HepG2 (cell line): Measurements from ENCODE around the gene STK10. TPM values are rescaled to one million over a fixed set of nuclear protein-coding genes. Genes with fewer than 3 reads are reported as not detected.

Experiments
- ATAC-seq: fragments of 200-7000 bp; cut with Tn5 transposase; 3 replicates; pipeline ENCODE4 v1.9.1; 2020; ENCODE audit warnings: mild to moderate bottlenecking, moderate library complexity
- BruUV-seq: library from RNA; stranded (reverse); fragments of 400-500 nt; replicated peaks from 2 replicates; lab custom pipeline; 2021; lab: Mats Ljungman, UMichigan
- CTCF ChIA-PET: fragments of 300-600 bp; formaldehyde crosslinking; extraction: SDS; loops from one replicate; lab custom pipeline; 2021; ENCODE audit warnings: low total read pairs, inconsistent platforms, low intra/inter-chr PET ratio; lab: Yijun Ruan, JAX
- POLR2A ChIA-PET: fragments of 350-600 bp; sonication (Branson Sonifier 250); formaldehyde crosslinking; loops from one replicate; lab custom pipeline; 2020; ENCODE audit warnings: antibody characterized with exemption, inconsistent platforms; lab: Yijun Ruan, JAX
- DNase-seq: peaks from one replicate; pipeline ENCODE4 v3.0.0-alpha.2; 2015; ENCODE audit warnings: low spot score
- FAIRE-seq: peaks from 3 replicates; lab custom pipeline; 2011; peaks lifted over from hg19 to GRCh38; lab: Jason Lieb, UNC
- H2AFZ ChIP-seq: one replicate; pipeline ENCODE4 v1.6.1; 2011; ENCODE audit warnings: low read length, inconsistent platforms
- H3K27ac ChIP-seq: fragments of 300-600 bp; 3 replicates; pipeline ENCODE4 v1.8.0; 2011; ENCODE audit warnings: mixed run types, mild to moderate bottlenecking, mixed read lengths, low read length, inconsistent platforms; ENCODE audit not compliant: insufficient read depth; ENCODE audit errors: extremely low read length
- H3K27me3 ChIP-seq, 2 experiments: fragments of 200-600 bp in 1 of 2; 2 replicates in 1 of 2; 3 replicates in 1 of 2; pipeline versions ENCODE4 v1.6.0 to v1.8.0; 2011; ENCODE audit warnings: low read length in 2 of 2, mild to moderate bottlenecking in 2 of 2, moderate library complexity in 2 of 2, inconsistent platforms in 1 of 2; ENCODE audit not compliant: insufficient read depth in 2 of 2, control insufficient read depth in 1 of 2
- H3K36me3 ChIP-seq, 2 experiments: fragments of 200-600 bp in 1 of 2; replicated peaks in 1 of 2; 2 replicates in 1 of 2; 3 replicates in 1 of 2; pipeline versions ENCODE4 v1.5.1 to v1.8.0; 2011; ENCODE audit warnings: low read length in 2 of 2, inconsistent platforms in 1 of 2; ENCODE audit not compliant: insufficient read depth in 2 of 2, control insufficient read depth in 1 of 2
- H3K4me1 ChIP-seq: 2 replicates; pipeline ENCODE4 v1.5.1; 2012; ENCODE audit warnings: low read length, inconsistent platforms; ENCODE audit not compliant: insufficient read depth
- H3K4me2 ChIP-seq: 2 replicates; pipeline ENCODE4 v1.6.0; 2011; ENCODE audit warnings: low read depth, low read length, inconsistent platforms
- H3K4me3 ChIP-seq, 3 experiments: fragments of 200-600 bp in 1 of 3; sonication (generic), shearing (Covaris generic) in 1 of 3; replicated peaks in 1 of 3; 2 replicates each; pipeline ENCODE4 v1.5.1; 2011 to 2016; ENCODE audit warnings: low read length in 3 of 3, inconsistent platforms in 2 of 3, low read depth in 2 of 3, mild to moderate bottlenecking in 2 of 3, control low read depth in 1 of 3, mixed read lengths in 1 of 3; ENCODE audit not compliant: insufficient read depth in 1 of 3
- H3K79me2 ChIP-seq: one replicate; pipeline ENCODE4 v1.6.1; 2011; ENCODE audit warnings: low read length, inconsistent platforms; ENCODE audit not compliant: insufficient read depth
- H3K9ac ChIP-seq: 2 replicates; pipeline ENCODE4 v1.6.0; 2011; ENCODE audit warnings: mild to moderate bottlenecking, low read depth, low read length, inconsistent platforms; ENCODE audit not compliant: insufficient read depth
- H3K9me3 ChIP-seq: 2 replicates; pipeline ENCODE4 v1.5.1; 2012; ENCODE audit warnings: mild to moderate bottlenecking, low read length
- H4K20me1 ChIP-seq: 2 replicates; pipeline ENCODE4 v1.6.0; 2011; ENCODE audit warnings: inconsistent platforms, mild to moderate bottlenecking, low read length, moderate library complexity; ENCODE audit not compliant: insufficient read depth
- ADNP ChIP-seq: sonication (generic); formaldehyde crosslinking; IDR thresholded peaks from 2 replicates; pipeline ENCODE4 v1.4.0; 2020; ENCODE audit warnings: missing genetic modification reagents
- DZIP1 ChIP-seq: sonication (generic); formaldehyde crosslinking; IDR thresholded peaks from 2 replicates; pipeline ENCODE4 v1.5.0; 2020; ENCODE audit warnings: mild to moderate bottlenecking, missing genetic modification reagents
- HNF4A ChIP-seq: sonication (generic); formaldehyde crosslinking; IDR thresholded peaks from 2 replicates; pipeline ENCODE4 v1.4.0; 2020; ENCODE audit warnings: missing genetic modification reagents
- MTA3 ChIP-seq: sonication (generic); formaldehyde crosslinking; IDR thresholded peaks from 2 replicates; pipeline ENCODE4 v1.4.0; 2020; ENCODE audit warnings: missing genetic modification reagents
- PCBP2 ChIP-seq: fragments of 200-400 bp; formaldehyde crosslinking; optimal IDR thresholded peaks from 2 replicates; pipeline ENCODE3; 2018; ENCODE audit warnings: low read length, low read depth; ENCODE audit not compliant: poor library complexity, severe bottlenecking
- TOPORS ChIP-seq: sonication (generic); formaldehyde crosslinking; IDR thresholded peaks from 2 replicates; pipeline ENCODE4 v1.8.0; 2023; ENCODE audit warnings: mild to moderate bottlenecking, missing genetic modification reagents
- ZBTB33 ChIP-seq: sonication (generic); formaldehyde crosslinking; IDR thresholded peaks from 2 replicates; pipeline ENCODE4 v1.4.0; 2020; ENCODE audit warnings: missing genetic modification reagents
- ZBTB38 ChIP-seq: sonication (generic); formaldehyde crosslinking; IDR thresholded peaks from 2 replicates; pipeline ENCODE4 v1.5.1; 2020; ENCODE audit warnings: mild to moderate bottlenecking, missing genetic modification reagents
- ZNF224 ChIP-seq: sonication (generic); formaldehyde crosslinking; IDR thresholded peaks from 2 replicates; pipeline ENCODE4 v1.5.0; 2020; ENCODE audit warnings: mild to moderate bottlenecking, missing genetic modification reagents
- ZNF329 ChIP-seq: sonication (generic); formaldehyde crosslinking; IDR thresholded peaks from 2 replicates; pipeline ENCODE4 v1.9.0; 2021; ENCODE audit warnings: low read depth, mild to moderate bottlenecking, missing genetic modification reagents
- ZNF724P ChIP-seq: sonication (generic); formaldehyde crosslinking; IDR thresholded peaks from 2 replicates; pipeline ENCODE4 v1.8.0; 2022; ENCODE audit warnings: missing genetic modification reagents, borderline replicate concordance
- ZNF746 ChIP-seq: sonication (generic); formaldehyde crosslinking; IDR thresholded peaks from 2 replicates; pipeline ENCODE4 v1.8.0; 2022; ENCODE audit warnings: mild to moderate bottlenecking, missing genetic modification reagents
- WGBS: methylation state at CpG from one replicate; pipeline ENCODE4 v1.1.6; 2017; ENCODE audit warnings: low lambda C conversion rate; 5-methylcytosine and 5-hydroxymethylcytosine counted together
- in situ Hi-C: cut with HindIII; loops from 2 replicates; pipeline ENCODE4 v1.10.0; 2017; ENCODE audit warnings: low pct_unique_long_range_greater_than_20kb; ENCODE audit not compliant: extremely low pct_ligation_motif_present
- intact Hi-C: fragments of 100-400 bp; cut with micrococcal nuclease; formaldehyde crosslinking; loops from one replicate; pipeline ENCODE4 v1.10.0; 2022; ENCODE audit not compliant: unreplicated experiment
- polyA plus RNA-seq, 8 experiments: library from polyadenylated mRNA; depleted of rRNA in 3 of 8; stranded (reverse) in 7 of 8; unstranded in 1 of 8; fragments of >200 nt; fragmentation: Illumina TruSeq in 4 of 8; extraction: Trizol in 4 of 8; gene quantifications; 2 replicates each; pipeline versions ENCODE4 v1.2.1 to v1.2.3, GENCODE V29; 2011 to 2016; ENCODE audit warnings: low read depth in 4 of 8, missing spikeins in 1 of 8, mixed read lengths in 1 of 8; ENCODE audit not compliant: insufficient read depth in 1 of 8
- total RNA-seq, 5 experiments: library from RNA; depleted of rRNA; stranded (reverse); fragments of >200 nt; fragmentation: Illumina TruSeq; extraction: Trizol; gene quantifications; 2 replicates each; pipeline ENCODE4 v1.2.3, GENCODE V29; 2016; ENCODE audit warnings: low read depth in 1 of 5

The STK10 gene
- total and polyA plus RNA-seq, 2 of the 13 experiments (the other 11 are each of a cell fraction or from before 2014, with no cell fraction given) = 7.0 to 7.2 TPM

- H3K9me3 ChIP-seq = no peaks in the 10 kb centered on the region
- no peak overlapping the region for H3K27ac ChIP-seq
- no TSS peak for BruUV-seq
- ChIA-PET POLR2A (interaction anchor here (1.0 to 4.9 kb wide), 3 partner anchors 8 to 160 kb away, joined by 3 to 65 read pairs (median 3); partner anchors contain the start of gene FBXW11), CTCF (no interaction called here)
- WGBS = 86% methylated on average over 13 of the region's 16 CpGs
- DNase-seq (no peak), FAIRE-seq (no peak), ATAC-seq (no peak)
- no peaks in the 10 kb centered on the region for H3K79me2 ChIP-seq
- intact Hi-C loops = no loop called here
- H3K27me3 ChIP-seq = no peaks in the 10 kb centered on the region
- no peak for TF ChIP-seq TOPORS (CRISPR knock-in tag)
- TF ChIP-seq ZNF329 (CRISPR knock-in tag) = peak; percentile 98
- peak; percentile 57; the same call in 1 of the 2 replicates for TF ChIP-seq ZBTB38
- H2AFZ ChIP-seq = no peak overlapping the region
- H3K4me1 ChIP-seq = peaks cover 46% of the 10 kb centered on the region
- no peak overlapping the region for H3K4me2 ChIP-seq
- in situ Hi-C loops = no loop called here
- H4K20me1 ChIP-seq = no peaks in the 10 kb centered on the region
- no peak overlapping the region for H3K4me3 ChIP-seq
- H3K36me3 ChIP-seq = no peaks in the 10 kb centered on the region
- no peak overlapping the region for H3K9ac ChIP-seq
Measured at GRCh38 chr5:172166030-172166826, 21.8 kb downstream of the STK10 start.

GRCh38 chr5:172165465-172165864 is 22.6 kb downstream of the STK10 start:
- no peaks in the 10 kb centered on the region for H3K36me3 ChIP-seq
- ATAC-seq (peak; percentile 48), DNase-seq (no peak), FAIRE-seq (no peak)
- WGBS = 70% methylated on average over 4 of the region's 7 CpGs
- peak overlapping the region in 1 of 3 experiments; percentile 68; a peak in 3 of 6 replicates for H3K4me3 ChIP-seq
- in situ Hi-C loops (no loop called here), intact Hi-C loops (loop anchor here (2.0 kb wide), 1 partner anchor 23 kb away; the partner anchor contains the start of gene STK10)
- POLR2A ChIA-PET = interaction anchor here (0.8 to 4.9 kb wide), 8 partner anchors 9 to 160 kb away, joined by 3 to 65 read pairs (median 4); partner anchors contain the start of genes FBXW11 and STK10
- CTCF ChIA-PET = no interaction called here
- H2AFZ ChIP-seq = no peak overlapping the region
- H3K27ac ChIP-seq = peak overlapping the region; percentile 77
- peak overlapping the region; percentile 94 for H3K4me2 ChIP-seq
- H4K20me1 ChIP-seq = no peaks in the 10 kb centered on the region
- peaks cover 46% of the 10 kb centered on the region for H3K4me1 ChIP-seq
- peak overlapping the region; percentile 56 for H3K9ac ChIP-seq
- no peaks in the 10 kb centered on the region for H3K9me3 ChIP-seq
- no TSS peak for BruUV-seq
- no peaks in the 10 kb centered on the region for H3K27me3 ChIP-seq
- no peaks in the 10 kb centered on the region for H3K79me2 ChIP-seq
- no peak for TF ChIP-seq MTA3 (CRISPR knock-in tag)
- TF ChIP-seq ZNF224 (CRISPR knock-in tag) = no peak
- no peak for TF ChIP-seq ZNF724P (CRISPR knock-in tag)
- no peak for TF ChIP-seq PCBP2
- TF ChIP-seq ADNP (CRISPR knock-in tag) = no peak
- TF ChIP-seq HNF4A (CRISPR knock-in tag) = 0 out of 2 replicates have a peak, but pooled peaks have one; percentile 15
- TF ChIP-seq DZIP1 (CRISPR knock-in tag) = no peak
- no peak for TF ChIP-seq ZNF746 (CRISPR knock-in tag)
- peak; percentile 93 for TF ChIP-seq ZBTB33 (CRISPR knock-in tag)
- TF ChIP-seq, all 625 proteins: peak for 2
